Stimulated activated CD4-positive, alpha-beta T cell treated with anti-CD3 and anti-CD28 coated beads, TNF-alpha, amount 100 ng/mL, for 1 hour (primary cell): Measurements from ENCODE around the gene BTBD7.

Experiments
- DNase-seq, 3 donors: peaks; one replicate each; pipeline ENCODE4 v3.0.0-alpha.2; 2020; ENCODE audit warnings: low read depth in 3 of 3, low spot score in 1 of 3

BTBD7 gene

DNA sequence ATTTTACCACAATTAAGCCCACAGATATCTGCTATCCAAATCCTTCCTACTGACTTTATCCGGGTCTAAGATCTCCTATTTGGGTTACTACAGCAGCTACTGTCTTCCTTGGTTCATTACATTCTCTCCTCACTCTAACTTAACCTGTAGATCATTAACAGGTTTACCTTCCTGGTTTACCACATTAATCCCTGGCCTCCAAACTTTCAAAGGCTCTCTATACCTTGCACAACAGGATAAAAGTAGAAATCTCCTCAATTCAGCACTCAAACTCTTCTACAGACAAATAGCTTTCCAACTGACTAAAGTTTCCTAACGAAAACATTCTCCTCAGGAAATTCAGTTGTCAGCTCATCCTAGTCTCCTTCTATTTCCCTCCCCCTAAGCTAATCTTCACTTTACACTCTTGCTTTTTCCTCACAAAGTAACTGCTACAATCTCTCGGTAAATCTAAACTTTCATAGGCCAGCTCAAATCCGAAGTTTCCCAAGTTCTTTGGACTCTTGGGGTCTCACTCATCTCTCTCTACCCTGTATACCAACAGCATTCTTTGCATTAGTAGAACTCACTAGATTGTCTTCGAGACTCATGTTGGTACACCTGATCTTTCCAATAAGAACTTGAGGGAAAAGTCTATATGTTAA lies 2.7 kb downstream of the BTBD7 start:
- DNase-seq = no peak

DNA sequence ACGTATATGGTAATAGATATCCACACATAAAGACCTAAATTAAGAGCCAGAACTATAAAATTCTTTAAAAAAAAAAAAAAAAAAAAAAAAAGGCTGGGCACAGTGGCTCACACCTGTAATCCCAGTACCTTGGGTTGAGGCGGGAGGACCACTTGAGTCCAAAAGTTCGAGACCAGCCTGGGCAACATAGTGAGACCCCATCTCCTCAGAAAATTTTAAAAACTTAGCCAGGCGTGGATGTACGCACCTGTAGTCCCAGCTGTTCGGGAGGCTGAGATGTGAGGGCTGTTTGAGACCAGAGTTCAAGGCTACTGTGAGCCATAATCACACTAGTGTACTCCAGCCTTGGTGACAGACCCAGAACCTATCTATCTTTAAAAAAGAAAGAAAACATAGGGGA lies 4.3 kb downstream of the BTBD7 start:
- DNase-seq = no peak

DNA sequence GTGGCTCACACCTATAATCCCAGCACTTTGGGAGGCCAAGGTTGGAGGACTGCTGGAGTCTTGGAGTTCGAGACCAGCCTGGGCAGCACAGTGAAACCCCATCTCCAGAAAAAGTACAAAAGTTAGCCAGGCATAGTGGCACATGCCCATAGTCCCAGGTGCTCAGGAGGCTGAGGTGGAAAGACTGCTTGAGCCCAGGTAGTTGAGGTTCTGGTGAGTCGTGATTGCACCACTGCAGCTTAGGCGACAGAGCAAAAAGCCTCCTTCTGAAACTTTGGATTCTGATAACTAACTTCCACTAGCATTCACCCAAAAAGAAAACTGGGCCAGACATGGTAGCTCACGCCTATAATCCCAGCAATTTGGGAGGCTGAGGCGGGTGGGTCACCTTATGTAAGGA lies 6.6 kb downstream of the BTBD7 start:
- DNase-seq = no peak

DNA sequence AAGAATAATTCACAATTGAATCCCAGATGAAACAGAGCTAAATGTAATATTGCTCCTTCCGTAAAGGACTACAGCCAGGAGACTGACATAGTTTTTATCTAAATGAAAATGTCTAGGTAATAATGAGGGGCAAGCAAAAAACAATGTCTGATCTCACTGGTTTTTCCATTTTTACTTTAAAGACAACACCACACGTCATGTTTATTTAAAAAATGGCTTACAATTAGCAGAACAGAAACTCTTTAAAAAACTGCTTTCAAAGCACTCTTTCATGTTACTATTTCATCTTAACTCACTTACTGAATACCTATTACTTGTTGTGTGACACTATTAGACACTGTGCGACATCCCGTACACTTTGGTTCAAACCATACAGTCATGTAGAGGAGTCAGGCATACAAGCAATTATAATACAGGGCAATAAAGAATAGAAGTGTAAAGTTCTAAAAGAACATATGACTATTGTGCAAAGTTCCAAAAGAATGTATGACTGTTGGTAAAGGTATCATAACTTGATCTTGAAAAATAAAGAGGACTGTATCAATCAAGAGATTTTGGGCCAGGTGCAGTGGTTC lies 9.1 kb downstream of the BTBD7 start:
- DNase-seq = no peak

DNA sequence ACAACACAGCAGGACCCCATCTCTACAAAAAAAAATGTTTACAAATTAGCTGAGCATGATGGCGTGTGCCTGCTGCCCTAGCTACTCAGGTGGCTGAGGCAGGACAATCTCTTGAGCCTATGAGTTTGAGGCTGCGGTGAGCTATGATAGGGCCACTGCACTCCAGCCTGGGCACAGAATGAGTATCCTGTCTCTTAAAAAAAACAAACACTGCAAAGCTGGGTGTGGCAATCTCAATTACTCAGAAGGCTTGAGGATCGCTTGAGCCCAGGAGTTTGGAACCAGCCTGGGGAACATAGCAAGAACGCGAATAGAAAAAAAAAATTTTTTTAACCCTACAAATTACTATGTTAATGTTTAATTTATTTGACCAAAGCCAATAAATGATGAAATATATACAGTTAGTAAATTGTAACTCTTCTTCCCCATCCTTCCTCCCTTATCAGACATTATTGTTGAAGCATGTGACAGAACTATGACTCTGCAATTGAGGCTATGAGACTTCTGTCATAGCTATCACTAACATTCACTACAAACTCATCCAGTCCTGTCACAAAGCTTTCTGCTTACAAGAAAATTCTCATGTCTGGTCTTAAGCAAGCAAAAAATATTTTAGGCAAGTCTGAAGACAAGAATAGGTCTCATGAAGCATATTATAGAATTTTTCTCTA lies 9.8 kb downstream of the BTBD7 start:
- DNase-seq = no peak

DNA sequence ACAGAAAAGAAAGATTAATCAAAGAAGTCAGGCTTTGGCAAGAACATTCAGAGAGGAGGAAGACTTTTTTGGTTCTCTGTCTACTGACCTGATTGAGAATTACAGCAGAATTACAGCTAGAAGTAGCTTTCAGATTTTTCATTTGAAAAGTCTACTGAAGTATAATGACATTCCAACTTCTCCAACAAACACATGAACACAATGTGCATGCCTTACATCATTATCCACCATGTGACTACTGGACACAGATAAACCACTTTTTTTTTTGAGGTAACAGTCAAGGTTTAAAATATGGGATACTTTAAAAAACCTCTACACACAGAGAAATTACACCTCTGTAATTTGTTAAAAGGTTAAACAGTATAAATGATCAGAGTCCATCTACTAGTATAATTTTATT lies 12.3 kb downstream of the BTBD7 start:
- DNase-seq = no peak

DNA sequence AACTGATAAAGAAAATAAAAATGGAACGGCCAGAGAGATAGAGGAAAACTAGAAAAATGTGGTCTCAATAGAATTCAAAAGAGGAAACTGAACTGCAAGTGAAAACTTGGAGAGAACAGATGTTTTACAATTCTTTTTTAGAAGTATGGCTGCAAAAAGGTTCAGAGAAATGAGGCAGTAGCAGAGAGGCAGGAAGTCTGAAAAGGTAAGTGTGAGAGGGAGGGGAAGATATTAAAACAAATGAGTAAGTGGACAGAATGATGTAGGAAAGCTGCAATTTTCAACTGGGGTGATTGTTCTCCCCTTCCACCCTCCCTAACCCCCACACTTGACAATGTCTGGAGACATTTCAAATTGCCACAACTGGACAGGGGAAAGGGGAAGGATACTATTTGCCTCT lies 12.9 kb downstream of the BTBD7 start:
- no peak for DNase-seq

DNA sequence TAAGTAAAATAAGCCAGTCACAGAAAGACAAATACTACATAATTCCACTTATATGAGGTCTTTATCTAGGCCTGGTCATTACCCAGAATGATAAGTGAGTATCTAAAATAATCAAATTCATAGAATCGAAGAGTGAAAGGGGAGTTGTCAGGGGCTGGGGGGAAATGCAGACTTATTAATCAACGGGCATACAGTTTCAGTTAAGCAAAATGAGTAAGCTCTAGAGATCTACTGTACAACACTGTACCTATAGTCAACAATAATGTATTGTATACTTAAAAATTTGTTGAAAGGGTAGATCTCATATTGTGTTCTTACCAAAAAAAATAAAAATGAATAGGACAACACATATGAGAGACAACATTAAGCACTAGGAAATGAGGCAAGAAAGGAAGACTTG lies 13.3 kb downstream of the BTBD7 start:
- no peak for DNase-seq

DNA sequence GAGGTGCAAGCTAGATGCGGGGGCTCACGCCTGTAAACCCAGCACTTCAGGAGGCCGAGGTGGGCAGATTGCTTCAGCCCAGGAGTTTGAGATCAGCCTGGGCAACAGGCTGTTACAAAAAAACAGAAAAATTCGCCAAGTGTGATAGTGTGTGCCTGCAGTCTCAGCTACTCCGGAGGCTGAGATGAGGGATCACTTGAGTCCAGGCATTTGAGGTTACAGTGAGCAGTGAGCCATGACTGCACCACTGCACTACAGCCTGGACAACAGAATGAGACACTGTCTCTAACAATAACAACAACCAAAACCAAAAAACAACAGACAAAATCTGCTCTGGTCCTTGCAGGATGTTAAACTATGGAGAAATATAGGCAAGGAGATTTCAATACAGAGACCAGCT lies 13.9 kb downstream of the BTBD7 start:
- no peak for DNase-seq

DNA sequence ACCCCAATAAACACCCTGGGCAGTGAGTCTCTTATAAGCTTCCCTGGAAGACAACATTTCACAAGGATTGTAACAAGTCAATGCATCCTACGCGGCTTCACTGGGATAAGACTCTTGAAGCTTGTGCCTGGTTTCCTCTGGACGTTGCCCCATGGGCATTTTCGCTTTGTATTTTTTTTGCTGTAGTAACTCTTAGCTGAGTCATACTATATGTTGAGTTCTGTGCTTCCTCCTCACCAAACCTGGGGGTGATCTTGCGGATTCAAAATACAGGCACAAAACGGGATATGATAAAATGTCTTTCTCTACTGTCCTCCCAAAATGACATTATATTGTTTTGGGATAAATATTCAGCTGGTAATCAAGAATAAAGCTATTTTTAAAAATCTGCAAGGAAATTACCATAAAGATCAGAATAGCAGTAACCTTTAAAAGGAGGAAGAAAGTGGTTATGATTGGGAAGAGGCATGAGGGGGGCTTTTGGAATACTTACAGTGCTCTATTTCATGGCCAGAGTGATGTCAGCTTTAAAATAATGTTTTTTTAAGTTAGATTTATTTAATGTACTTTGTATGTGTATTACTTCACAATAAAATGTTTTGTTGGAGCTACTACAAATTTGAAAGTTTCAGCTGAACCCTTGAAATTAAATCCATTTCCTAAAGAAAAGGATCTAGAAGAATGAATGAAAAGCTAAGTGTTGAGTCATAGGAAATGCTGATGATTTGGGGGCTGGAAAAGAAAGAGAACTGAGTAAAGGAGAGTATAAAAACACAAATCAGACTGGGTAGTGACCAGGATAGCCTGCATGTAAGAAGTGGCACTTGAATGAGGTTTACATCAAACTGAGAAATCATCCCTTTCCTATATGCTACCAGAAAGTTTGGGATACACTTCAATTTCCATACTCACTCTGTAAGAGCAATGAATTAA lies 14.7 kb downstream of the BTBD7 start:
- DNase-seq = no peak

DNA sequence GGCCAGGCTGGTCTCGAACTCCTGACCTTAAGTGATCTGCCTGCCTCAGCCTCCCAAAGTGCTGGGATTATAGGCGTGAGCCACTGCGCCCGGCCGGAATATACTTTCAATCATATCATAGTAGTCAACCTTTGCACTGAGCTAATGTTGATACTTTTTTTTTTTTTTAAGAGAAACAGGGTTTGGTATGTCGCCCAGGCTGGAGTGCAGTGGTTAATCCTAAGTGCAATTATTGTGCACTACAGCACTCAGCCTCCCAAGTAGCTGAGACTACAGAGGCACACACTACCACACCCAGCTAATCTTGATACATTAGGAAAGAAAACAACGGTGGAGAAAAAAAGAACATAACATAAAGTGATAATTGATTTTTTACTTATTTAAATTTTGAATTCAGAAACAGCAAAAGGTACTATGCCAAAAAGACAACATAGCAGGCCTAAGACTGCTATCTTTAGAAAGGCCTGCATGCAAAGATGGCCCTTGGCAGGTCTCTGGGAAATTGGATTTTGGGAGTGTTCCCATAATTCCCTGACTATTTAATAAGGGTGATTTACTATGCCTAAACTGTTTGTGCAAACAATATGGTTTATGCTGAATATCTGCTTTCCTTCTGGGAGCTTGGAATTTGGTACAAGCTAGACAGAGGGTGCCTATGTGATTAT lies 15.5 kb downstream of the BTBD7 start:
- no peak for DNase-seq

DNA sequence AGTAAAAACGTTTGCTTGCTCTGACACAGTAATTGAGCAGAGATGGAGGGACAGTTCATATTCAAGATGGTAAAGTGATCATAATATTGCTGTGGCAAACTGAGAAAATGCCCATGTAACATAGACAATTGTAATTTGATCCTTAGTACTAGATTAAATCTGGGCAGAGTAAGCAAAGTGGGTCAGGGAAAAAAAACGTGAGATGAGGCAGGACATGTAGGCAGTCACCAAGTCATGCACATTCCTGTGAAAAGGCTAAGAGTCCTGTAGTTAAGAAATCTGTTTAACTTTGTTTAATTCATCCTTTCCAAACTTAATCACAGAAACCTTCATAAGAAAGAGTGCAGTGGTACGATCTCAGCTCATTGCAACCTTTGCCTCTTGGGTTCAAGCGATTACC lies 16.1 kb downstream of the BTBD7 start:
- no peak for DNase-seq

DNA sequence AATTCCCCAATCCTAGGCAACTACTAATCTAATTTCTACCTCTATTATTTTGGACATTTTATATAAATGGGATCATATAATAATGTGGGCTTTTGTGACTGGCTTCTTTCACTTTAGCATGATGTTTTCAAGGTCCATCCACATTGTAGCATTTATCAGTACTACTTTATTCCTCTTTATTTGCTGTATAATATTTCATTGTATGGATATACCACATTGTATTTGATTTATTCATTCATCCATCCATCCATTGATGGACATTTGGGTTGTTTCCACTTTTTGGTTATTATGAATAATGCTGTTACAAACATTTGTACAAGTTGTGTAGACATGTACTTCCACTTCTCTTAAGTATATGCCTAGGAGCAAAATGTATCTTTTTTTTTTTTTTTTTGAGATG lies 17.3 kb downstream of the BTBD7 start:
- no peak for DNase-seq

DNA sequence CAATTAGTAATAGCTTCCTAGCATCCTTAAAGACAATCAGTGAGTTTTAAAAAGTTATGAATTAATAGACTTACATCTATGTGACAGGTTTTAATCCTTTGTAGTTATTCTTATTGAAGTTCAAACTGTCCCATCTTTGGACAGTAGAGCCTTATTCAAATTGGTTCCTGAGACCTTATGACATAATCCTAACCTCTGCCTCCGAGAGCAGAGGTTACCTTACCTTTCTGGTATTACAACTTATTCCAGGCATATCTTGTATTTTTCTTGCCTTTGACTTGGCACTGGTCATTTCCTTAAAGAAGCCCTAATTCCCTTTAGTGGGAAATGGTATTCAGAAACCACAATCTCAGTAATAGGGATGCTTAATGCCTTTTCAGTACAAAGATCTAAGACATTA lies 21.8 kb downstream of the BTBD7 start:
- DNase-seq = no peak

DNA sequence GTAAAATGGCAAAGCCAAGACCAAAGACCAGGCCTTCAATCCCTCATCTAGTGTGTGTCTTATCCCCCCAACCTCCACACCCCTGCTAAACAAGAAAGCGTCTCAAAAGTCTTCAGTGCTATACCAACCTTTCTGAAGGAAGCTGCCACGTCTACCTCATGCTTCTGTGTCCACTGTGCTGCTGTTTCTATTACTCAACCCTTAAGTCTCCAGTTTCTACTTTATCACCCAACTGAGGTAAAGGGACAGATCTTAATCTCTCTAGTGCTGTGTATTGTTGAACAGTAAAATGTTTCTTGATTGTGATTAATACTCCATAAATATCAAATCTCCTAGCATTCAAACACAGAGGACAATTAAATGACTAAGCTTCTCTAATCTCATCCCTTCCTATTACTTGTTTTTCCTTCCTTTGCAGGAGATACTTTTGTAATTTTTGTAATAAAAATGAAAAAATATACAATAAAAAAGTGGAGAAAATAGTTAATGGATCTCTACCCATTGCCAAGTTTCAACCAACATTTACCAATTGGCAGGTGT lies 23.3 kb downstream of the BTBD7 start:
- no peak for DNase-seq

DNA sequence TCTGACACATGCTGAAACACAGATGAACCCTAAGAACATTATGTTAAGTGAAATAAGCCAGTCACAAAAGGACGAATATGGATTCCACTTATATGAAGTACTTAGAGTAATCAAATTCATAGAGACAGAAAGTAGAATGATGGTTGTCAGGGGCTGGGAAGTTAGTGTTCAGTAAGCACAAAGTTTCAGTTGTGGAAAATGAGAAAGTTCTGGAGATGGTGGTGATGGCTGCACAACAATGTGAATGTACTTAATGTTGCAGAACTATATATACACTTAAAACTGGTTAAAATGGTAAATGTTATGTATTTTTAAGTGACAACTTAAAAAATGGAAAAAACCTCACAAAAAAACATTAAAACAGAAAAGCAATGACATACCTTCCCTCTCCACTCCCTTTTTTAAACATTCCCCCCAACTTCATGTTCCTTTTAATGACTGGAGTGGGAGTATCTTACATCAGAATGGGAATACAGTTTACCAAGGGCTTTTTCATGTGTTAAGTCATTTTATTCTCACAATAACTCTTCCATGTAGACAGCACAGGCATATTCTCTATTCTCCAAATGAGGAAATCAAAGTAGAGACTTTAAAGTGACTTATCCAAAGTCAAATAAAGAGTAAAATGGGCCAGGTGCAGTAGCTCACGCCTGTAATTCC lies 24.0 kb downstream of the BTBD7 start:
- DNase-seq = no peak

DNA sequence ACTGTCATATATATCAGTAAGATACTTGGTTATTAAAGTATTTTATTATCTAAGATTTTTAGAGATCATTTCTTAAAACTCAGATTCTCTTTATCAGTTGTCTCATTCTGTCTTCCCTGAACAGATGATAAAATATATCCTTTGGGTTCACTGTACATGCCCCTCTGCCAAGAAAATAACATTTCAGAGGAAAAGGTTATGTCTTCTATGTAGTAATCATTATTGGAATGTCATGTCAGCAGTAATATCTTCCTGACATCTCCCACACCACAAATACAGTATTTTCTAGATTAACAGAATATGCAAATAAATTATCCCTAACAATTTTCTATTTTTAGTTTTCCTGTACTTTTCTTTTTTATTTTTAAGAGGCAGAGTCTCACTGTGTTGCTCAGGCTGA lies 26.0 kb downstream of the BTBD7 start:
- no peak for DNase-seq

DNA sequence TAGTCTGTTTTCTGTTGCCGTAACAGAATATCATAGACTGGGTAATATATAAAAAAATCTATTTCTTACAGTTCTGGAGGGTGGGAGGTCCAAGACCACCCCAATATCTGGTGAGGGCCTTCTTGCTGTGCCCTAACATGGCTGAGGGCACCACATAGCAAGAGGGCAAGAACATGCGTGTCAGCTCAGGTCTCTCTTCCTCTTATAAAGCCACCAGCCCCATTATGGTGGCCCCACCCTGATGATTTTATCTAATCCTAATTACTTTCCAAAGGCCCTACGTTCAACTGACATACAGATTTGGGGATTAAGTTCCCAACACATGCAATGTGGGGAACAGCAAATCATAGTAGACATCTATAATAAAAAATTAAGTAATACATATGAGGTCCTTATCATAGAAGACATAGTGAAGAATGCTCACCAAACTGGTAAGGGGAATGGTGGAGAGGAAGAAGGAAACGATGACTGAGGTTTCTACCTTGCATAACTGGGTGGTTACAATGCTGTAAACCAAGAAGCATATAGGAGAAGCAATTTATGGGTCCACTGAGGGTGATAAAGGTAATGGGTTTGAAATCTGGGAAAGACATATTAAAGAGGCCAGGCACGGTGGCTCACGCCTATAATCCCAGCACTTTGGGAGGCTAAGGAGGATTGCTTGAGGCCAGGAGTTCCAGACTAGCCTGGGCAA lies 27.0 kb downstream of the BTBD7 start:
- DNase-seq = no peak

DNA sequence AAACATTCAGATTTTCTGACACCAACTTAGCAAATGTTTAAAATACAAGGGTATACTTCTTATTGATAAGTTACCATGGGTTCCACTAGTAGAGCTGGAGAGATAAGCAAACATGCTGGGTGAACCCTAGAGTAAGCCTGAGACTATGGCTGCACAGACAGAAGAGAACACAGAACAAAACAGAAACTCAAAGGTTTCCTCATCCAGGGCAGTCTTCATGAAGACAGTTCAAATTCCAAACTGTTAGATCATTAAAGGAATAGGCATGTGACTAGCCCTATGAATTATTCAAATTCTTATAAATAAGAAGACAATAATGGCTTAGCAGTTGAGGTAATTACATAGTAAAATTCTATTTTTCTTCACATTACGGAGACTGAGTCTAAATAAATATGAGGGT lies 28.1 kb downstream of the BTBD7 start:
- DNase-seq = no peak

DNA sequence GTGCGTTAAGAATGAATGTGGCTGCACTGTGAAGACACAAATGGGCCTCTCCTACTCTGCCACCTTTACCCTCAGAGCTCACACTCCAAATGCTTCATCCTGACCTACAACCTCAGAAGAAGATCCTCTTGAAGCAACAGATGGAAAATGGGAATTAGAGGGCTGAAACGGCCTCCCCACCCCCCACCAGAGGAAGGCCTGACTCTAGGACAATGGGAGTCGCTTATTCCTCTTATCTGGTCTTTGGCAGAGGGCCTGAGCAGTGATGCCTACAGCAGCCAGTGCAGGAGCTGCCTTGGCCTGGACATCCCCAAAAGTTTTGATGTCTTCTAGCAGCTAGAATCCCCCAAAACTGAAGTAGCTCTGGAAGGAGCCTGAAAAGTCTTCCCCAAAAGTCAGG lies 29.2 kb downstream of the BTBD7 start:
- no peak for DNase-seq
